Neural cell (in vitro differentiated cells): ENCODE measurements around the gene TSNAX.

ENCODE experiments used
- EP300 ChIP-seq: fragments of 450-650 bp; conservative IDR thresholded peaks from 2 replicates; pipeline ENCODE4 v1.6.1; 2014; ENCODE audit warnings: antibody characterized with exemption, mild to moderate bottlenecking, moderate library complexity; ENCODE audit not compliant: poor library complexity, severe bottlenecking
- EZH2 ChIP-seq: fragments of 200-600, 300-800 bp; shearing (Covaris generic), sonication (generic); IDR thresholded peaks from 2 replicates; pipeline ENCODE4 v1.6.1; 2014; ENCODE audit warnings: antibody characterized with exemption, low read length, borderline replicate concordance, mild to moderate bottlenecking; ENCODE audit not compliant: insufficient read depth, poor library complexity, severe bottlenecking
- MXI1 ChIP-seq: fragments of 450-650 bp; conservative IDR thresholded peaks from 2 replicates; pipeline ENCODE4 v1.6.1; 2014; ENCODE audit warnings: antibody characterized with exemption, mild to moderate bottlenecking; ENCODE audit not compliant: poor library complexity, severe bottlenecking
- POLR2AphosphoS5 ChIP-seq: IDR thresholded peaks from 2 replicates; pipeline ENCODE4 v1.6.1; 2012
- RAD21 ChIP-seq: fragments of 450-650 bp; conservative IDR thresholded peaks from 2 replicates; pipeline ENCODE4 v1.6.1; 2014; ENCODE audit warnings: antibody characterized with exemption, mild to moderate bottlenecking, moderate library complexity
- TAF1 ChIP-seq: IDR thresholded peaks from 2 replicates; pipeline ENCODE4 v1.6.1; 2012; ENCODE audit warnings: low read depth
- TF ChIP-seq, protein P1 (sequence below): IDR thresholded peaks from 2 replicates; pipeline ENCODE4 v1.6.1; 2012; ENCODE audit warnings: borderline replicate concordance
- TF ChIP-seq, protein P2 (sequence below): fragments of 450-650 bp; IDR thresholded peaks from 2 replicates; pipeline ENCODE4 v1.5.1; 2014; ENCODE audit warnings: antibody characterized with exemption, mild to moderate bottlenecking, moderate library complexity; ENCODE audit not compliant: poor library complexity, severe bottlenecking

DNA sequence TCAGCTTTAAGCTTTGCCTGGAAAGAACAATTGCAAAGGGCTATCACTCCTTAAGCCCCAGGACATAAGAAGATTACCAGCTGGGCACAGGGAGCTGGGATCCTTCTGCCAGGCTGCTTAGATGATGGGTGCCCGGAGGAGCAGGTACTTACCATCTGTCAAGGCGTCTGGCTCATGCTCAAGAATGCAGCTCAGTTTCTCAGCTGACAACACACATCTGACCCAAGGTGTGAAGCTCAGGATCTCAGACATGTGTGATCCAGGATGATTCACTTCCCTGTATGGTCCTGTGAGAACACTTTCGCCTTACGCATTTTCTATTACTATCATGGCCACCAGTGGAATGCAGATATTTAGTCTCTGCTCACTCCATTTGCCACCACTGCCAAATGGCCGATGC, 83.4 kb downstream of the TSNAX start:
- no peak for TF ChIP-seq MXI1
- no peak for TF ChIP-seq POLR2AphosphoS5
- TF ChIP-seq, protein P1, sequence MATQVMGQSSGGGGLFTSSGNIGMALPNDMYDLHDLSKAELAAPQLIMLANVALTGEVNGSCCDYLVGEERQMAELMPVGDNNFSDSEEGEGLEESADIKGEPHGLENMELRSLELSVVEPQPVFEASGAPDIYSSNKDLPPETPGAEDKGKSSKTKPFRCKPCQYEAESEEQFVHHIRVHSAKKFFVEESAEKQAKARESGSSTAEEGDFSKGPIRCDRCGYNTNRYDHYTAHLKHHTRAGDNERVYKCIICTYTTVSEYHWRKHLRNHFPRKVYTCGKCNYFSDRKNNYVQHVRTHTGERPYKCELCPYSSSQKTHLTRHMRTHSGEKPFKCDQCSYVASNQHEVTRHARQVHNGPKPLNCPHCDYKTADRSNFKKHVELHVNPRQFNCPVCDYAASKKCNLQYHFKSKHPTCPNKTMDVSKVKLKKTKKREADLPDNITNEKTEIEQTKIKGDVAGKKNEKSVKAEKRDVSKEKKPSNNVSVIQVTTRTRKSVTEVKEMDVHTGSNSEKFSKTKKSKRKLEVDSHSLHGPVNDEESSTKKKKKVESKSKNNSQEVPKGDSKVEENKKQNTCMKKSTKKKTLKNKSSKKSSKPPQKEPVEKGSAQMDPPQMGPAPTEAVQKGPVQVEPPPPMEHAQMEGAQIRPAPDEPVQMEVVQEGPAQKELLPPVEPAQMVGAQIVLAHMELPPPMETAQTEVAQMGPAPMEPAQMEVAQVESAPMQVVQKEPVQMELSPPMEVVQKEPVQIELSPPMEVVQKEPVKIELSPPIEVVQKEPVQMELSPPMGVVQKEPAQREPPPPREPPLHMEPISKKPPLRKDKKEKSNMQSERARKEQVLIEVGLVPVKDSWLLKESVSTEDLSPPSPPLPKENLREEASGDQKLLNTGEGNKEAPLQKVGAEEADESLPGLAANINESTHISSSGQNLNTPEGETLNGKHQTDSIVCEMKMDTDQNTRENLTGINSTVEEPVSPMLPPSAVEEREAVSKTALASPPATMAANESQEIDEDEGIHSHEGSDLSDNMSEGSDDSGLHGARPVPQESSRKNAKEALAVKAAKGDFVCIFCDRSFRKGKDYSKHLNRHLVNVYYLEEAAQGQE = no peak
- TF ChIP-seq, protein P2, sequence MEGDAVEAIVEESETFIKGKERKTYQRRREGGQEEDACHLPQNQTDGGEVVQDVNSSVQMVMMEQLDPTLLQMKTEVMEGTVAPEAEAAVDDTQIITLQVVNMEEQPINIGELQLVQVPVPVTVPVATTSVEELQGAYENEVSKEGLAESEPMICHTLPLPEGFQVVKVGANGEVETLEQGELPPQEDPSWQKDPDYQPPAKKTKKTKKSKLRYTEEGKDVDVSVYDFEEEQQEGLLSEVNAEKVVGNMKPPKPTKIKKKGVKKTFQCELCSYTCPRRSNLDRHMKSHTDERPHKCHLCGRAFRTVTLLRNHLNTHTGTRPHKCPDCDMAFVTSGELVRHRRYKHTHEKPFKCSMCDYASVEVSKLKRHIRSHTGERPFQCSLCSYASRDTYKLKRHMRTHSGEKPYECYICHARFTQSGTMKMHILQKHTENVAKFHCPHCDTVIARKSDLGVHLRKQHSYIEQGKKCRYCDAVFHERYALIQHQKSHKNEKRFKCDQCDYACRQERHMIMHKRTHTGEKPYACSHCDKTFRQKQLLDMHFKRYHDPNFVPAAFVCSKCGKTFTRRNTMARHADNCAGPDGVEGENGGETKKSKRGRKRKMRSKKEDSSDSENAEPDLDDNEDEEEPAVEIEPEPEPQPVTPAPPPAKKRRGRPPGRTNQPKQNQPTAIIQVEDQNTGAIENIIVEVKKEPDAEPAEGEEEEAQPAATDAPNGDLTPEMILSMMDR = no peak
- no peak for TF ChIP-seq EZH2
- TF ChIP-seq EP300 = no peak
- no peak for TF ChIP-seq RAD21
- TF ChIP-seq TAF1 = no peak
